Measurements from ENCODE around the gene MTHFR. TPM values are rescaled to one million over a fixed set of nuclear protein-coding genes. Genes with fewer than 3 reads are reported as not detected.

MTHFR gene
- polyA plus RNA-seq, 1 experiment = 8.8 TPM

- DNase-seq (ENCODE audit: low read depth, low spot score) = no peak
- ChIA-PET CTCF (no interaction called here), POLR2A (no interaction called here)
- TF ChIP-seq CTCF (IDR thresholded peaks at IDR 0.05; ENCODE audit: low read depth, low read length) = no peak
- Histone ChIP-seq H3K27me3 (ENCODE audit: control insufficient read depth, insufficient read depth, low read length) (peaks cover 3% of the 10 kb centered on the region), H3K27ac (ENCODE audit: low read depth, low read length) (no peak overlapping the region), H3K9me3 (ENCODE audit: control insufficient read depth, insufficient read depth, low read length) (no peaks in the 10 kb centered on the region), H3K4me3 (ENCODE audit: low read depth, low read length) (no peak overlapping the region)
These were observed 54.7 kb downstream of the MTHFR start for GRCh38 chr1:11751087-11751486.

- POLR2A ChIA-PET = interaction anchor here (0.6 kb wide), 1 partner anchor 155 kb away, joined by 9 read pairs; no protein-coding TSS in a partner anchor
- no peak for TF ChIP-seq CTCF (IDR thresholded peaks at IDR 0.05; ENCODE audit: low read depth, low read length)
- H3K9me3 ChIP-seq (ENCODE audit: control insufficient read depth, insufficient read depth, low read length) = no peaks in the 10 kb centered on the region
- no peak overlapping the region for H3K27ac ChIP-seq (ENCODE audit: low read depth, low read length)
- no peak for DNase-seq (ENCODE audit: low read depth, low spot score)
- CTCF ChIA-PET = interaction anchor here (0.5 to 1.3 kb wide), 3 partner anchors 13 to 197 kb away, joined by 4 read pairs; no protein-coding TSS in a partner anchor
- no peaks in the 10 kb centered on the region for H3K27me3 ChIP-seq (ENCODE audit: control insufficient read depth, insufficient read depth, low read length)
- no peak overlapping the region for H3K4me3 ChIP-seq (ENCODE audit: low read depth, low read length)
These were observed 55.8 kb downstream of the MTHFR start for GRCh38 chr1:11749996-11750395.

- TF ChIP-seq CTCF (IDR thresholded peaks at IDR 0.05; ENCODE audit: low read depth, low read length) = peak; percentile 43
- no peak overlapping the region for H3K27ac ChIP-seq (ENCODE audit: low read depth, low read length)
- H3K4me3 ChIP-seq (ENCODE audit: low read depth, low read length) = no peak overlapping the region
- ChIA-PET POLR2A (no interaction called here), CTCF (interaction anchor here (0.5 to 1.3 kb wide), 3 partner anchors 12 to 198 kb away, joined by 4 read pairs; no protein-coding TSS in a partner anchor)
- no peaks in the 10 kb centered on the region for H3K9me3 ChIP-seq (ENCODE audit: control insufficient read depth, insufficient read depth, low read length)
- DNase-seq (ENCODE audit: low read depth, low spot score) = no peak
- H3K27me3 ChIP-seq (ENCODE audit: control insufficient read depth, insufficient read depth, low read length) = no peaks in the 10 kb centered on the region
These were observed 56.5 kb downstream of the MTHFR start for GRCh38 chr1:11749203-11749689.

GRCh38 chr1:11748294-11749202 lies 57.2 kb downstream of the MTHFR start:
- no peaks in the 10 kb centered on the region for H3K27me3 ChIP-seq (ENCODE audit: control insufficient read depth, insufficient read depth, low read length)
- no peak overlapping the region for H3K4me3 ChIP-seq (ENCODE audit: low read depth, low read length)
- no peak for TF ChIP-seq CTCF (IDR thresholded peaks at IDR 0.05; ENCODE audit: low read depth, low read length)
- no peak overlapping the region for H3K27ac ChIP-seq (ENCODE audit: low read depth, low read length)
- DNase-seq (ENCODE audit: low read depth, low spot score) = no peak
- CTCF ChIA-PET = interaction anchor here (0.6 to 1.3 kb wide), 2 partner anchors 11 to 99 kb away, joined by 3 to 4 read pairs; no protein-coding TSS in a partner anchor
- no peaks in the 10 kb centered on the region for H3K9me3 ChIP-seq (ENCODE audit: control insufficient read depth, insufficient read depth, low read length)
- POLR2A ChIA-PET = interaction anchor here (0.6 kb wide), 1 partner anchor 28 kb away, joined by 4 read pairs; no protein-coding TSS in a partner anchor
